Loucy (cell line): ENCODE data around the gene GRB10.

Source experiments
- H2AFZ ChIP-seq: fragments of 200-600 bp; sonication (generic); 2 replicates; pipeline ENCODE4 v1.6.0; 2016; ENCODE audit warnings: antibody characterized with exemption, mild to moderate bottlenecking, low read length, moderate library complexity
- H3F3A ChIP-seq: fragments of 200-600 bp; 2 replicates; pipeline ENCODE4 v1.6.0; 2016; ENCODE audit warnings: antibody characterized with exemption, low read depth, mild to moderate bottlenecking
- H3K27me3 ChIP-seq: fragments of 200-600 bp; sonication (generic); 2 replicates; pipeline ENCODE4 v1.6.1; 2014; ENCODE audit warnings: low read length, mild to moderate bottlenecking; ENCODE audit not compliant: insufficient read depth, poor library complexity, severe bottlenecking
- H3K36me3 ChIP-seq: fragments of 200-600 bp; sonication (generic); 2 replicates; pipeline ENCODE4 v1.6.1; 2016; ENCODE audit warnings: low read length; ENCODE audit not compliant: insufficient read depth
- H3K4me1 ChIP-seq: fragments of 200-600 bp; sonication (generic); 2 replicates; pipeline ENCODE4 v1.5.1; 2014; ENCODE audit warnings: low read length, mild to moderate bottlenecking; ENCODE audit not compliant: insufficient read depth, poor library complexity, severe bottlenecking
- H3K4me2 ChIP-seq: fragments of 200-600 bp; sonication (generic); 2 replicates; pipeline ENCODE4 v1.6.0; 2014; ENCODE audit warnings: antibody characterized with exemption, low read length, low read depth, mild to moderate bottlenecking; ENCODE audit not compliant: poor library complexity, severe bottlenecking
- H3K4me3 ChIP-seq: fragments of 200-600 bp; sonication (generic); 2 replicates; pipeline ENCODE4 v1.5.1; 2014; ENCODE audit warnings: low read length, mild to moderate bottlenecking, mixed read lengths; ENCODE audit not compliant: poor library complexity, severe bottlenecking
- H3K79me2 ChIP-seq: fragments of 200-600 bp; sonication (generic); 2 replicates; pipeline ENCODE4 v1.6.1; 2014; ENCODE audit warnings: low read length; ENCODE audit not compliant: insufficient read depth
- H3K9ac ChIP-seq: fragments of 200-600 bp; sonication (generic); 2 replicates; pipeline ENCODE4 v1.6.0; 2014; ENCODE audit warnings: mild to moderate bottlenecking, low read depth, low read length, moderate library complexity; ENCODE audit not compliant: poor library complexity, severe bottlenecking
- H3K9me2 ChIP-seq: fragments of 200-600 bp; sonication (generic); replicated peaks from 2 replicates; pipeline ENCODE4 v1.6.1; 2016; ENCODE audit warnings: low read depth, low read length, mixed read lengths
- H3K9me3 ChIP-seq: fragments of 200-600 bp; sonication (generic); 2 replicates; pipeline ENCODE4 v1.6.1; 2014; ENCODE audit warnings: mild to moderate bottlenecking, antibody characterized with exemption, low read length, low read depth; ENCODE audit not compliant: insufficient read depth
- H4K20me1 ChIP-seq: fragments of 200-600 bp; sonication (generic); 2 replicates; pipeline ENCODE4 v1.6.0; 2014; ENCODE audit warnings: antibody characterized with exemption, low read length, mild to moderate bottlenecking; ENCODE audit not compliant: insufficient read depth, poor library complexity, severe bottlenecking
- EZH2phosphoT487 ChIP-seq: fragments of 200-600 bp; IDR thresholded peaks from 2 replicates; pipeline ENCODE4 v1.6.1; 2018; ENCODE audit warnings: antibody characterized with exemption, mild to moderate bottlenecking, moderate library complexity, borderline replicate concordance
- TF ChIP-seq, protein P1 (sequence below): fragments of 200-600 bp; sonication (generic); conservative IDR thresholded peaks from 2 replicates; pipeline ENCODE4 v1.5.1; 2014; ENCODE audit warnings: mild to moderate bottlenecking, antibody characterized with exemption, low read length

GRB10 gene

DNA sequence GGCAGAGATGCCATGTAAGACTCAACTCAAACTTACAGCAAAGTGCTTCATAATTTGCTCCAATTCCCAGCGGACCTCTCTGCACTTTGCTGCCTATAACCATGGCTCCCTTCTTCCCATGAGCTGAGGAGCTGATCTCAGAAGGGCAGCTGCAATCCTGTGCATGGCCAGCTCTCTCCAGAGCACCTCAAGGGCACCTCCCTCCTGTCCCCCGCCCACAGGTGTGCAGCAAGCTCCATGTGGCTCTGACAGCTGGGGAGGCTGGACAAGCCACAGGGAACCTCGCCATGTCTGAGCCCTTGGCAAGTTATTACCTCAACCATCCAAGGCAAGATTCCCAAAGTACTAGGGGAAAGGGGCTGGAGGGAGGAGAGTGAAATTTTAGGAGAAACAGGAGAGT lies 156.4 kb downstream of the GRB10 start:
- Histone ChIP-seq H3K4me1 (no peaks in the 10 kb centered on the region), H4K20me1 (no peaks in the 10 kb centered on the region), H3K9ac (no peak overlapping the region), H3F3A (no peaks in the 10 kb centered on the region), H3K27me3 (peaks cover 10% of the 10 kb centered on the region), H3K79me2 (no peaks in the 10 kb centered on the region), H3K9me2 (no peaks in the 10 kb centered on the region), H2AFZ (no peak overlapping the region), H3K36me3 (no peaks in the 10 kb centered on the region), H3K4me2 (no peak overlapping the region), H3K4me3 (no peak overlapping the region), H3K9me3 (no peaks in the 10 kb centered on the region)
- no peak for TF ChIP-seq EZH2phosphoT487
- TF ChIP-seq, protein P1, sequence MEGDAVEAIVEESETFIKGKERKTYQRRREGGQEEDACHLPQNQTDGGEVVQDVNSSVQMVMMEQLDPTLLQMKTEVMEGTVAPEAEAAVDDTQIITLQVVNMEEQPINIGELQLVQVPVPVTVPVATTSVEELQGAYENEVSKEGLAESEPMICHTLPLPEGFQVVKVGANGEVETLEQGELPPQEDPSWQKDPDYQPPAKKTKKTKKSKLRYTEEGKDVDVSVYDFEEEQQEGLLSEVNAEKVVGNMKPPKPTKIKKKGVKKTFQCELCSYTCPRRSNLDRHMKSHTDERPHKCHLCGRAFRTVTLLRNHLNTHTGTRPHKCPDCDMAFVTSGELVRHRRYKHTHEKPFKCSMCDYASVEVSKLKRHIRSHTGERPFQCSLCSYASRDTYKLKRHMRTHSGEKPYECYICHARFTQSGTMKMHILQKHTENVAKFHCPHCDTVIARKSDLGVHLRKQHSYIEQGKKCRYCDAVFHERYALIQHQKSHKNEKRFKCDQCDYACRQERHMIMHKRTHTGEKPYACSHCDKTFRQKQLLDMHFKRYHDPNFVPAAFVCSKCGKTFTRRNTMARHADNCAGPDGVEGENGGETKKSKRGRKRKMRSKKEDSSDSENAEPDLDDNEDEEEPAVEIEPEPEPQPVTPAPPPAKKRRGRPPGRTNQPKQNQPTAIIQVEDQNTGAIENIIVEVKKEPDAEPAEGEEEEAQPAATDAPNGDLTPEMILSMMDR: no peak

DNA sequence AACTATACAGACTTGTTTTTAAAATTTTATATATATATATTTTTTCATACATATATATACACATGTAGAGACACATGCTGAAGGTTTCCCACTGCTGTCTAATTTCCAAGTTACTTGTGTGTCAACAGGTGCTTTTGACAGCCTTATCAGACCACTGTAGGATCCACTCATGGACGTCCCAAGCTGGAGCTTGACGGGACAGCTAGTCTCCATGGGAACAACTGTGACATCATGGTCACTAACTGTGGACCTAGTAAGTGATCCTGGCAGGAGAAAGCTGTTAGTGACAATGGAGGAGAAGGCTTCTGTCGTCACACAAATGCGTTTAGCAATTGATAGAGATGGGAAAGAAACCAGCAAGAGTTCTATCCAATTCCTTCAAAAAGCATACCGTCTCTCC lies 157.3 kb downstream of the GRB10 start:
- no peaks in the 10 kb centered on the region for H3K79me2 ChIP-seq
- no peaks in the 10 kb centered on the region for H3K9me3 ChIP-seq
- H4K20me1 ChIP-seq: no peaks in the 10 kb centered on the region
- peaks cover 10% of the 10 kb centered on the region for H3K27me3 ChIP-seq
- H3K4me2 ChIP-seq: no peak overlapping the region
- no peak overlapping the region for H3K4me3 ChIP-seq
- no peak overlapping the region for H3K9ac ChIP-seq
- no peaks in the 10 kb centered on the region for H3K36me3 ChIP-seq
- TF ChIP-seq EZH2phosphoT487: no peak
- TF ChIP-seq, protein P1: no peak
- H3F3A ChIP-seq: no peaks in the 10 kb centered on the region
- no peaks in the 10 kb centered on the region for H3K4me1 ChIP-seq
- H2AFZ ChIP-seq: no peak overlapping the region
- no peaks in the 10 kb centered on the region for H3K9me2 ChIP-seq

DNA sequence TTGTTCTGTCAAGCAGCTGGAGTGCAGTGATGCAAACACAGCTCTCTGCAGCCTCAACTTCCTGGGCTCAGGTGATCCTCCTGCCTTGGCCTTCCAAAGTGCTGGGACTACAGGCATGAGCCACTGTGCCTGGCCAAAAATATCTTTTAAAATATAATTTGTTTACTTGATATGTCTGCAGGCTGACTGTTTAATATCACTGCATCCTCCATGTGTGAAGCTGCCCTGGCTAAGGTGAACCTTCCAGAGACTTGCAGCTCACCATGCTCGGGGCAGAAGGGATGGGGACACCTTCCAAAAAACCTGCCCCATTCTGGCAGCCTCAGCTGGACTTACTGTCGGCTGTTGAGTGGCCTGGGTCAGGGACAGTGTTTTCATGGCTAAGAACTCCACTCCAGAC lies 159.9 kb downstream of the GRB10 start:
- TF ChIP-seq, protein P1: no peak
- no peak for TF ChIP-seq EZH2phosphoT487

More for the DNA sequence above, 159.9 kb downstream of the GRB10 start:
- H2AFZ ChIP-seq: no peak overlapping the region
- no peak overlapping the region for H3K9ac ChIP-seq
- no peaks in the 10 kb centered on the region for H3K9me2 ChIP-seq
- no peaks in the 10 kb centered on the region for H3K79me2 ChIP-seq
- H3F3A ChIP-seq: no peaks in the 10 kb centered on the region
- peaks cover 10% of the 10 kb centered on the region for H3K27me3 ChIP-seq
- no peak overlapping the region for H3K4me3 ChIP-seq
- H3K4me1 ChIP-seq: no peaks in the 10 kb centered on the region
- no peak overlapping the region for H3K4me2 ChIP-seq
- H4K20me1 ChIP-seq: no peaks in the 10 kb centered on the region
- H3K9me3 ChIP-seq: no peaks in the 10 kb centered on the region
- H3K36me3 ChIP-seq: no peaks in the 10 kb centered on the region
